HG02852 (cell line): ENCODE measurements around the gene GNG12.
A peak's percentile ranks its signal among the peaks of the same experiment; 100 is the strongest.

Experiments used
- ATAC-seq: cut with Tn5 transposase; IDR thresholded peaks from one replicate; pipeline ENCODE4 v1.9.1; 2021; ENCODE audit warnings: mild to moderate bottlenecking, moderate library complexity; ENCODE audit not compliant: unreplicated experiment

The GNG12 gene

GRCh38 chr1:67713057-67713846 is 120.0 kb downstream of the GNG12 start:
- ATAC-seq = no peak

GRCh38 chr1:67711855-67712212 is 121.4 kb downstream of the GNG12 start:
- peak; percentile 65 for ATAC-seq

GRCh38 chr1:67711158-67711854 is 122.0 kb downstream of the GNG12 start:
- no peak for ATAC-seq

GRCh38 chr1:67710417-67710816 is 122.8 kb downstream of the GNG12 start:
- ATAC-seq = no peak

GRCh38 chr1:67708606-67709005 is 124.7 kb downstream of the GNG12 start:
- ATAC-seq = no peak

GRCh38 chr1:67705735-67706453 is 127.4 kb downstream of the GNG12 start:
- no peak for ATAC-seq

GRCh38 chr1:67704351-67704750 is 128.9 kb downstream of the GNG12 start:
- no peak for ATAC-seq

GRCh38 chr1:67701876-67702275 is 131.4 kb downstream of the GNG12 start:
- ATAC-seq = no peak

- no peak for ATAC-seq
Observed at GRCh38 chr1:67700692-67701410, 132.4 kb downstream of the GNG12 start.

GRCh38 chr1:67700220-67700619 is 133.0 kb downstream of the GNG12 start:
- ATAC-seq = no peak

GRCh38 chr1:67696708-67697107 is 136.6 kb downstream of the GNG12 start:
- ATAC-seq = no peak

GRCh38 chr1:67695963-67696362 is 137.3 kb downstream of the GNG12 start:
- ATAC-seq = no peak

- no peak for ATAC-seq
Observed at GRCh38 chr1:67691712-67692111, 141.6 kb downstream of the GNG12 start.

- no peak for ATAC-seq
Observed at GRCh38 chr1:67690411-67690810, 142.9 kb downstream of the GNG12 start.

GRCh38 chr1:67690018-67690363 is 143.3 kb downstream of the GNG12 start:
- no peak for ATAC-seq

GRCh38 chr1:67689267-67690017 is 143.8 kb downstream of the GNG12 start:
- ATAC-seq = no peak

GRCh38 chr1:67688526-67689219 is 144.6 kb downstream of the GNG12 start:
- ATAC-seq = no peak

- ATAC-seq = no peak
Observed at GRCh38 chr1:67687649-67688048, 145.6 kb downstream of the GNG12 start.

GRCh38 chr1:67687198-67687545 is 146.1 kb downstream of the GNG12 start:
- ATAC-seq = no peak
